ENCODE results near the gene CNGA4.
"Not testable (repeated sequence)": the region's sequence is repeated elsewhere in the genome, so short reads cannot be mapped to it uniquely, and the experiment has no call there.

Gene CNGA4

DNA sequence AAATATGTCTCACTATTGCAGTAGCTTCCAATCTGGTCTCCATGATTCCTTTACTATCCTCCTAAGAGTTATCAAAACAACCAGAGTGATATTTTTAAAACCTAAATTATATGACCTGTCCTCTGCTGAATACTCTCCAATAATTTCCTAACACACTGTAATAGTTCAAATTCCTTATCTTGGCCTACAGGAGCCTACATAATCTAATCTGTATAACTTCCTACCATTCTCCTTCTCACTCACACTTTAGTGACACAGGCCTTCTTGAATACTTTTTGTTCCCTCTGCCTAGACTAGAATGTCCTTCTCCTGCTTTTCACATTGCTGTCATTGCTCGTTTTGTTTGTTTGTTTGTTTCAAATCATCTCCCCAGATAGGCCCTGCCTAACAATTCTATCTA lies 13.9 kb upstream of the CNGA4 start:
- DNase-seq = no peak

- DNase-seq = peak in 3 of 4 experiments; percentile 44 to 65 (median 60)
Observed at GRCh38 chr11:6225896-6226295, 13.0 kb upstream of the CNGA4 start.

GRCh38 chr11:6228520-6228919 lies 10.4 kb upstream of the CNGA4 start:
- no peak for DNase-seq

DNA sequence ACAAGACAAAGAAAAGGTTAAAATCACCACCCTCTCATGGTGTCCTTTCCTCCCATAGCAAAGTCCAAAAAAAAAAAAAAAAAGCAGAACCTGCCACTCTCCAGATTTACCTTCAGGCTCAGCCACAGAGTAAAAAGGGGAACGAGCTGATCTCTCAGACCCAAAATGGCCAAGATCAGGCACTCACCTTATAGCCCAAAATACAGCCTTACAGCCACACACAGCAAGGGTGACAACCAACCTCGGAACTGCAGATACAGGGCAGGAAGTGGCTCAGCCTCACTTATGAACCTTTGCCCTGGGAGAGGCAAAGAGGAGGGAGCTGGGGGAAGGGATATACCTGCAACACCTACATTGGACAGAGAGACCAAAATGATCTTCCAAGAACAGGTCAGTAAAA lies 9.0 kb upstream of the CNGA4 start:
- no peak for DNase-seq

DNA sequence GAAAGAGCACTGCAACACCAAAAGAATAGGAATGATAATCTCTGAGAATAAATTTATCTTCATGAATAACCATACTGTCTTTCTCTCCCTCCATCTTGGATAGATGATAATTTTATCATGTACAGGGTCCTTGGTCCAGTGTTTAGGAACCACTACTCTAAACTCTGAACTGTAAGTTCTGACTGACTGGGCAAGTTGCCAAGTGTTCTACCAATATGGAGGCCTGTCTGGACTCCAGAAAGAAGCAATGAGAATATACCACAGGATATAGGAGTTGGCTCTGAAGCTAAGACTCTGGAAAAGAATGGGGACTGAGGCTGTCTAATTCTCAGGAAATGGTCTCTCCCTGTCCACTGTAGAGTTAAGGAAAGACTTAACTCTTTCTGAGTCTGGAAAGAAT lies 6.0 kb upstream of the CNGA4 start:
- no peak for DNase-seq

- DNase-seq = no peak
Observed at GRCh38 chr11:6233984-6234386, 4.9 kb upstream of the CNGA4 start.

- peak; percentile 99 to 100 (median 100) for DNase-seq
Observed at GRCh38 chr11:6234387-6235107, 4.3 kb upstream of the CNGA4 start, which contains the start of gene FHIP1B. FHIP1B (minus strand) TSS chr11:6234636; CDS start chr11:6224516, 10,120 bp downstream.

DNA sequence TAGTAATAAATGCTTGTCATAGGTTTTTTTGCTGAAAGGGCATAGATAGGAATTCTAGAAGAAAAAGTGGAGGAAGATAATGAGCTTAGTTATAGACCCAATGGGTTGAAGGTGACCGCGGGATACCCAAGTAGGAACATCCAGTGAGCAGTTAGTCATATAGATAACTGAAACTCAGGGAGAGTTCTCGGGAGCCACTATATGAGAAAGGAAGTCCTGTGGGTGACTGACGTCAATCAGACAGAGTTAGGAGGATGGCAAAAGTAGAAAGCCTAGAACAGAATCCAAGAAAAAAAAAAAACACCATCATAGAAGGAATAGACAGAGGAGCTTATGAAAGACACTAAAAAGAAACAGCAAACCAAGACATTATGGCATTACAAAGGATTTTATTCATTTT lies 1.6 kb upstream of the CNGA4 start:
- peak; percentile 54 to 79 (median 65) for DNase-seq

DNA sequence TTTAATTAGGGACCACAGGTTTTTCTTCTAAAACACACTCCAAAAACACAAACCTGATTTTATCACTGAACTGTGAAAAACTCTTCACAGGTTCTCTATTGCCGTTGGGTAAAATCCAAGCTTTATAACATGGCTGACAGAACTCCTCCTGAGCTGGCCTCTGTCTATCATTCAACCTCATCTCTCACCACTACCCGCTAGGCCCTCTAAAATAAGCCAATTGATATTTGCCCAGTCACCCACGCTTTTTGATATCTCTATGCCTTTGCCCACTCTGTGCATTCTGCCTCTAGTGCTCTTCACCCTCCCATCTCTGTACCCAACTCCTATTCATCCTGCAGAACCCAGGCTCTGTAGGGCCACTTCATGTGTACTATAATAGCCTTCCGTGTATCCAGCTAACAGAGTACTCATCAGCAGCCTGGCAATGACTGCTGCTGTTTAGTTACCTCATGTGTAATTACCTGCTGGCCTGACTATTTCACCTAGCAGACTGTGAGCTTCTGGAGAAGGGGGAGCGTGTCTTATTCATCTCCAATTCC lies 1.1 kb upstream of the CNGA4 start:
- no peak for DNase-seq

DNA sequence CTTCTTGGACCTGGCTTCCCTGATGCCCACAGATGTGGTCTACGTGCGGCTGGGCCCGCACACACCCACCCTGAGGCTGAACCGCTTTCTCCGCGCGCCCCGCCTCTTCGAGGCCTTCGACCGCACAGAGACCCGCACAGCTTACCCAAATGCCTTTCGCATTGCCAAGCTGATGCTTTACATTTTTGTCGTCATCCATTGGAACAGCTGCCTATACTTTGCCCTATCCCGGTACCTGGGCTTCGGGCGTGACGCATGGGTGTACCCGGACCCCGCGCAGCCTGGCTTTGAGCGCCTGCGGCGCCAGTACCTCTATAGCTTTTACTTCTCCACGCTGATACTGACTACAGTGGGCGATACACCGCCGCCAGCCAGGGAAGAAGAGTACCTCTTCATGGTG lies 1.2 kb downstream of the CNGA4 start:
- DNase-seq = no peak

DNA sequence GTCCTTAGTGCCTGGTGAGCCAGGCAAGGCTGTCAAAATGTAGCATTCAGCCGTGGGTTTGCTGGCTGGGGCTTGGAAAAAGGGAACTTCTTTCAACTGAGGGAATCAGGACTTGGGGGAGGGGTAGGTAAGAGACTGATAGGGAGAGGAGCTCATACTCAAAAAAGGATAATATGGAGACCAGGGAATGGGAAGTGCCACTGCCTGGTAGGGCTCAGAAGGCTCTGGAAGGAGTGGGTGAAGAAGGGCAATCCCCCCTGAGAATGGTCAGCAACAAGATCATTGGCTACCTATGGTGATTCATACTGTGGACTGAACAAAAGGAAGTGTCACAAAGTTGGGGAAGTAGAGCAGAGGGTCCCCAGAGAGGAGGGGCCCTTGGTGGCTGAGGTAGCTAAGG lies 1.9 kb downstream of the CNGA4 start:
- peak; percentile 53 to 62 (median 58) for DNase-seq

GRCh38 chr11:6241316-6241715 lies 2.4 kb downstream of the CNGA4 start:
- DNase-seq = no peak

DNA sequence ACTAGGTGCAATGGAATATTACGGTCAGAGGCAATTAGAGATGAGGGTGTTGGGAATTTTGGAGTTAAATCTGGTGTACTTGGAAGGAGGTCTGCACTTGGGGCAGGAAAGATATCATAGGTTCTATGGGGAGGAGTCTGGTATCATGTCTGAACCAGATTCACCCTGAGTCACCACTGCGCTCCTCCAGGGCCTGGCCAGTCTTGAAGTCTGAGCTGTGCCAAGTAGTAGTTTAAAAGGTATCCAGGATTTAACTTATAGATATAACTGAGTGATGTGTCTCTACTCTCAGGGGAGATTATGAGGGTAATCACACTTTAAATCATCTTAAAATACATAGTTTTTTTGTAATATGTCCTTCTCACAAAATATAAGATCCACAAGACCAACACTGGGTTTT lies 6.6 kb downstream of the CNGA4 start:
- DNase-seq = no peak

- DNase-seq = peak in 1 of 4 experiments; percentile 18
Observed at GRCh38 chr11:6248248-6248647, 9.4 kb downstream of the CNGA4 start.

- not testable (repeated sequence) for DNase-seq
Observed at GRCh38 chr11:6248897-6249296, 10.0 kb downstream of the CNGA4 start.

DNA sequence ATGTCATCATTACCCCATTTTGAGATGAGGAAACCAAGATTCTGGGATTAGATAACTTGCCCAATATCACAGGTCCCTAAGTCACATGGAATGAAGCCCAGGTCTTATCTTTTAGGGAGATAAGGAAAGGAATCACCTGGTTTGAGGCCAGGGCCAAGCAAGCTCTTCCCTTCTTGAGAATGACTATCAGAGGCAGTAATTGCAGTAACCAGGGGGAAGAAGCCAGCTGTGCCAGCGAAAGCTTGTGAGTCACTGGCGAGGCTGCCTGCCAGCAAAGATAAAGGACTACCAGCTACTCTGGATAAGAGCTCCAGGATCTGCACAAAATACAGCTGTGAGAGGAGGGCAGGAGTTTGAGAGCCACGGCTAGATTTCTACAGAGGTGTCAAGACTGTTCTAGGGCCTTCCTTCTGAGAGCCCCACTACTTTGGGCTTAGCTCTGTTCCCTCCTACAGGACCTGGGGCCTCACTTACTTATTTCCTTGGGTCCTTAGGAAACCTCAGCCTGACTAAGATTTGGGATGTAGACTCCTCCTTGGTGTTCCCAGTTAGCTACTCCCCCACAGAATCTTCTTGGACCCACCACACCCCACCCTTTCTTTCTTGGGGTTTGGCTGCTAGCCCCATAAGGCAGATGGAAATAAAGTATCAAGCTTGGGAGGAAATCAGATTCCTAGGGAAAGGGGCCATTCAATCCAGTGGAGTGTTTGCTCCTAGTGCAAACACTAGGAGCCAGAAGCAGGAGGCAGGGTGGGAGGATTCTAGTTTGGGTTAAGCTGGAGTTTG lies 11.1 kb downstream of the CNGA4 start:
- peak; percentile 16 to 47 (median 34) for DNase-seq

DNA sequence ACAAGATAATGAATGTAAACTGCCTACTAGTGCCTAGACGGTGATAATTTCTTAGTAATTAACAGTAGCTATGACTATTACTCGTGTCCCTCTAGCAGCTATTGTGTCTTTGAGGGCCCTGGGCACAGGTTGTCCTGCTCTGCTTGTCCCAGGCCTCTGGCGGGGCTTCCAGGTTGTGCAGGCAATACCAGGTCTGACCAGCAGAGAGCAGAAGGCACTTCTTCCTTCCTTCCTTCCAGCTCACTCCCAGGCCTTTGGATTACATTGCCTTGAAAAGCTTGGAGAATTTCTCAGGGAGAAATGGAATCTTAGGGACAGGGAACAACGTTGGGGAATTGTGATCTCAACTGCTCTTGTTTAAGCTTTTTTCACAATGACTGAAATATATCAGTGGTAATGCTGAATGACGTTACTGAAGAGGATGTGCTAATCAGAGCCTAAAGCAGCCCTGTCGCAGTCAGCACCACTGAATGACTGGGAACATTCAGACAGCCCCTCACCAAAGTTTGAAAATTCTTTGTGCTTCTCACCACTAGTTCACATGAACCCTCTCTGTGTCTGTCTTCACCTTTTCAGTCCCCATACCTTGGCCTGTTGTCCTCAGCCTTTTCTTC lies 12.3 kb downstream of the CNGA4 start:
- DNase-seq = peak; percentile 59 to 69 (median 63)

DNA sequence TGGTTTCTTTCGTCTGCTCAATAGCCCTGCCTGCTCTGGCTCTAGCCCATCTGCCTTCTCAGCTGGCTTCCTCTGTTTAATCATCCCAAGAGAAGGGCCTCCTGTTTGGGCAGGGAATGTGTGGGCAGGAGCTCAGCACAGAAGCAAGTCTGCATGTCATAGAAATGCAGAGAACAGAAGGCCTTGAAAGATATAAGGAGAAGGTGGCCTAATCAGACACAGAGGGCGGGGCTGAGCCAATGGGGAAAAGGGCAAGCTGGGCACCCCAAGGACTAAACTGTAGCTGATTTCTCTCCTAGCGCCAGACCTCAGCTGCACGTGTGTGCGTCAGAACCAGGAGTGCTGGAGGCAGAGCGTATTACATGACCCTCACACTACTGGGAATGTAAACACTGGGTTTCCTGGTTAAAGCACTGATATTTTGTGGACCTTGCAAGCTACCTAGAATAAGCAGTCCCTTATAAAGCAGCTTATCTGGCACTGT lies 13.1 kb downstream of the CNGA4 start:
- peak in 1 of 4 experiments; percentile 26 for DNase-seq

GRCh38 chr11:6253197-6253596 lies 14.3 kb downstream of the CNGA4 start:
- DNase-seq = no peak

GRCh38 chr11:6258141-6258540 lies 19.3 kb downstream of the CNGA4 start:
- no peak for DNase-seq

- DNase-seq = peak; percentile 9 to 52 (median 28)
Observed at GRCh38 chr11:6258571-6259081, 19.7 kb downstream of the CNGA4 start.

- DNase-seq = no peak
Observed at GRCh38 chr11:6260207-6260726, 21.4 kb downstream of the CNGA4 start.

GRCh38 chr11:6263662-6264061 lies 24.8 kb downstream of the CNGA4 start:
- no peak for DNase-seq
